HG02759 (cell line): Measurements from ENCODE around the gene TEX14.
"Not testable (repeated sequence)": the region's sequence is repeated elsewhere in the genome, so short reads cannot be mapped to it uniquely, and the experiment has no call there.

Source experiments
- ATAC-seq: cut with Tn5 transposase; IDR thresholded peaks from one replicate; pipeline ENCODE4 v1.9.1; 2021; ENCODE audit warnings: mild to moderate bottlenecking, moderate library complexity; ENCODE audit not compliant: unreplicated experiment

TEX14 gene

GRCh38 chr17:58611331-58611730 lies 80.5 kb downstream of the TEX14 start:
- no peak for ATAC-seq

- ATAC-seq: no peak
These were observed 84.9 kb downstream of the TEX14 start for GRCh38 chr17:58606934-58607333.

- ATAC-seq: no peak
These were observed 85.9 kb downstream of the TEX14 start for GRCh38 chr17:58605986-58606385.

GRCh38 chr17:58605470-58605869 lies 86.4 kb downstream of the TEX14 start:
- no peak for ATAC-seq

- no peak for ATAC-seq
These were observed 89.9 kb downstream of the TEX14 start for GRCh38 chr17:58601976-58602375.

- ATAC-seq: no peak
These were observed 94.5 kb downstream of the TEX14 start for GRCh38 chr17:58597371-58597770.

- no peak for ATAC-seq
These were observed 96.6 kb downstream of the TEX14 start for GRCh38 chr17:58595194-58595792.

- no peak for ATAC-seq
These were observed 98.7 kb downstream of the TEX14 start for GRCh38 chr17:58593123-58593522.

- no peak for ATAC-seq
These were observed 100.4 kb downstream of the TEX14 start for GRCh38 chr17:58591455-58591854.

- ATAC-seq: no peak
These were observed 101.5 kb downstream of the TEX14 start for GRCh38 chr17:58590377-58590776.

GRCh38 chr17:58587713-58588117 lies 104.1 kb downstream of the TEX14 start:
- no peak for ATAC-seq

- no peak for ATAC-seq
These were observed 105.7 kb downstream of the TEX14 start for GRCh38 chr17:58586009-58586644.

- ATAC-seq: no peak
These were observed 106.3 kb downstream of the TEX14 start for GRCh38 chr17:58585554-58585953.

GRCh38 chr17:58583486-58583885 lies 108.4 kb downstream of the TEX14 start:
- no peak for ATAC-seq

- ATAC-seq: not testable (repeated sequence)
These were observed 109.1 kb downstream of the TEX14 start for GRCh38 chr17:58582718-58583117.

GRCh38 chr17:58580671-58581070 lies 111.2 kb downstream of the TEX14 start:
- ATAC-seq: no peak

- no peak for ATAC-seq
These were observed 114.1 kb downstream of the TEX14 start for GRCh38 chr17:58577696-58578095.

GRCh38 chr17:58576679-58577367 lies 115.0 kb downstream of the TEX14 start:
- ATAC-seq: no peak

GRCh38 chr17:58575511-58575910 lies 116.3 kb downstream of the TEX14 start:
- no peak for ATAC-seq

- no peak for ATAC-seq
These were observed 117.8 kb downstream of the TEX14 start for GRCh38 chr17:58574025-58574424.

GRCh38 chr17:58572846-58573245 lies 119.0 kb downstream of the TEX14 start:
- ATAC-seq: no peak

GRCh38 chr17:58570758-58571157 lies 121.1 kb downstream of the TEX14 start:
- ATAC-seq: no peak
